GM13976 (cell line): ENCODE measurements around the gene CDH10.

Source experiments
- DNase-seq: peaks from one replicate; pipeline ENCODE4 v3.0.0; 2012; ENCODE audit warnings: low spot score
- in situ Hi-C: fragments of 300-500 bp; cut with MboI; formaldehyde crosslinking; loops from one replicate; pipeline ENCODE4 v1.12.0; 2022; ENCODE audit warnings: low sequenced_read_pairs, mixed read lengths, inconsistent platforms; ENCODE audit not compliant: unreplicated experiment
- TF ChIP-seq, protein P1 (sequence below): IDR thresholded peaks from 2 replicates; pipeline ENCODE4 v1.5.1; 2012; ENCODE audit warnings: borderline replicate concordance, mild to moderate bottlenecking; ENCODE audit not compliant: insufficient read depth; ENCODE audit errors: extremely low read depth, missing control alignments, control extremely low read depth

Gene CDH10

DNA sequence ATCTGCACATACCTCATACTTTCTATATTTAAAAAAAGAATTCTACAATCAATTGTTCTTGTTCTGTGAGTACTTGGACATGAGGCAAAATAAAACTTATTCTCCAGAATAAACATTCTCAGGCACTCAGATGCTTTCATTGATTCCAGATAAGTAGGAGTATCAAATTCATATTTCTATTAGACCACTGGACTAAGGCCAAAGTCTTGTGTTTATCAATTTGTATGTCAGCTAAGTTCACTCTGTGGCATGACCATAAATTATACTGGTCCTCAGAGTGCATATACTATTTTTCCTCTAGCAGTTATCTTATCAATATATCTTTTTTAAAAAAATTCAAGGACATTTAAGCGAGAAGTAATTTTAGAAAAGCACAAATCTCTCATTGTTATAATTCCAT is 28.2 kb downstream of the CDH10 start:
- TF ChIP-seq, protein P1, sequence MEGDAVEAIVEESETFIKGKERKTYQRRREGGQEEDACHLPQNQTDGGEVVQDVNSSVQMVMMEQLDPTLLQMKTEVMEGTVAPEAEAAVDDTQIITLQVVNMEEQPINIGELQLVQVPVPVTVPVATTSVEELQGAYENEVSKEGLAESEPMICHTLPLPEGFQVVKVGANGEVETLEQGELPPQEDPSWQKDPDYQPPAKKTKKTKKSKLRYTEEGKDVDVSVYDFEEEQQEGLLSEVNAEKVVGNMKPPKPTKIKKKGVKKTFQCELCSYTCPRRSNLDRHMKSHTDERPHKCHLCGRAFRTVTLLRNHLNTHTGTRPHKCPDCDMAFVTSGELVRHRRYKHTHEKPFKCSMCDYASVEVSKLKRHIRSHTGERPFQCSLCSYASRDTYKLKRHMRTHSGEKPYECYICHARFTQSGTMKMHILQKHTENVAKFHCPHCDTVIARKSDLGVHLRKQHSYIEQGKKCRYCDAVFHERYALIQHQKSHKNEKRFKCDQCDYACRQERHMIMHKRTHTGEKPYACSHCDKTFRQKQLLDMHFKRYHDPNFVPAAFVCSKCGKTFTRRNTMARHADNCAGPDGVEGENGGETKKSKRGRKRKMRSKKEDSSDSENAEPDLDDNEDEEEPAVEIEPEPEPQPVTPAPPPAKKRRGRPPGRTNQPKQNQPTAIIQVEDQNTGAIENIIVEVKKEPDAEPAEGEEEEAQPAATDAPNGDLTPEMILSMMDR, result no peak
- in situ Hi-C loops, result no loop called here
- DNase-seq, result no peak

DNA sequence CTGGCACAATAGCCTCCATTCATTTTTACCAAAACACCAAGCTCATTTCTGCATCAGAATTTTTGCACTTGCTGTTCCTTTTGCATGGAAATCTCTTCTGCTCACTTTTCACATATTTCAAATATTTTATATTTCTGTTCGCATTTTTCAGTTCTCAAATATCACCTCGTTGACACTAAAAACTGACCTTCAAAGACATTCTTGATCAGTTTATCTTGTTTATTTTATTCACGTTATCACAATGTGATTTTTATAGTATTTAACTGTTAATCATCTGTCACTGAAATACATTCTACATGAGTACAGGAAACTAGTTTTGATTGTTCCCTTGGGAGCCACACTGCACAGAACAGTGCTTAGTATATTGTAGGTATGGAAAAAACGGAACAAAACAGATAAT is 29.6 kb downstream of the CDH10 start:
- TF ChIP-seq, protein P1, result no peak
- in situ Hi-C loops, result no loop called here
- DNase-seq, result no peak

DNA sequence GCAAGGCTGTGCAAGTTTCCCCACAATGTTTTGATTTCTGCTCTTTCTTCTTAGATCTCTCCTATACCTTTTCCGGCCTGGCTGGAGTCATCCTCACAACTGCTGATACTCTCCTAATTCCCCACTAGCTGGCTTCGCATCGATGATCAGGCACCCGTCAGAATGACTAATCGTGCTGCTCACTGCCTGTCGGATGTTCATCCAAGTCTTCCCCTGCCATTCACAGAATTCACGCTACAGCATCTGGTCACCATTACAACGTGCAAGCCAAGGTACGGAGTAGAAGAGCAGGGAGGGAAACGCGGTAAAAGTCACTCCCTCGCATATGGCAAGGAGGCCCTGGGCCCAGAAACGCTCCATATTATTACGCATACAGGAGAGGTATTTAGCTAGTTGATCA is 35.1 kb downstream of the CDH10 start:
- TF ChIP-seq, protein P1, result no peak
- DNase-seq, result no peak

DNA sequence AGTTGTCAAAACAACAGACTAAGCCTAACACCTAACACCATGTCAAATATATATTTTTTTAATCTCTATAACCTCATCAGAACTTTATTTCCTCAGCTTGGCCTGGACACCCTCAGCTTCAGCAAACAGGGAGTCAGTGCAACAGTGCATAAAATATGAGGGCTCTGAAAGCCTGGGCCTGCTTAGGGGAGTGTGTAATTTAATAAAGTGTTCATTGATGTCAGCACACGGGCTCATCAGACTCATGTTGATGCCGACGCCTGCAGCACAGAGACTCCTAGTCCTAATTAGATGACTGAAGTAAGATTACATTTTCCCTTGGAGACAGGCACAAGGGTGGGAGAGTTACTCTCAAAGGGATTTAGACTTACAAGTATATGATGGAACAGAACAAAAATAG is 37.8 kb downstream of the CDH10 start:
- DNase-seq, result no peak
- in situ Hi-C loops, result no loop called here
- TF ChIP-seq, protein P1, result no peak

More for the DNA sequence above, 35.1 kb downstream of the CDH10 start:
- in situ Hi-C loops, result no loop called here

DNA sequence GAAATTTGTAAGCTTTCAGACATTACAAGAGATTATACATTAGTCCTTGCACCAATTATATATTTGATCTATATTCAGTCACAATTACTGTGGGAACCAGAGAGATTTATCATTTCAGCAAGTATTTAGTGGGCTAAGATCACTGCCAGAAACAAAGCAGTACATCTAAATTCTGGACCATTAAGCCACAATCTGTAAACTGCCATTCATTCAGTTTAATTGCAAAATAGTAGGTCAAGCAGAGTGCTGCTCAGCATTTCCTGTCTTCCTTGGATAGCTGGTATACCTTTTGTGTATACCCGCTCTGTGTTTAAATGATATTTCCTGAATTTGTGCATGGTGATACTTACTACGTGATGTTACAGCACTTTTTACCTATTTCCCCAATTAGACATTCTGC is 42.6 kb downstream of the CDH10 start:
- no peak for DNase-seq
- TF ChIP-seq, protein P1, result no peak
- in situ Hi-C loops, result no loop called here

DNA sequence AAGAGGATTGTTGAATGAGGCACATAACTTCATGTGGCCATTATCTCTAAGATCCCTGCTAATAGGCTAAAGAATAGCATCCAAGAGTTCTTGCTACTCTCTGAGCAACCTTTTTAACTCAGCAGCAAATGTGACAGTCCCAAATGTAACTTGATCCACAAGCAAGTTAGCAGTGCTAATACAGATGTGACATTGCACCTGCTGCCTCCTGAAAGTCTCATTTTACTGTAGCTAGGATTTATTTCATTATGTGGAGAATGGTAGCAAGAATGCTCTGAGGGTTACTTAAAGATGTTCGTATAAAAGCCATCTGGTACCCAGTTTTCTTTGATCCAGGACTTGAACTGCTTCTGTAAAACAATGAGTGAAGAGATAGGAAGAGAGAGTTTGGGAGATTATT is 45.8 kb downstream of the CDH10 start:
- TF ChIP-seq, protein P1, result no peak
- DNase-seq, result no peak
- in situ Hi-C loops, result no loop called here

DNA sequence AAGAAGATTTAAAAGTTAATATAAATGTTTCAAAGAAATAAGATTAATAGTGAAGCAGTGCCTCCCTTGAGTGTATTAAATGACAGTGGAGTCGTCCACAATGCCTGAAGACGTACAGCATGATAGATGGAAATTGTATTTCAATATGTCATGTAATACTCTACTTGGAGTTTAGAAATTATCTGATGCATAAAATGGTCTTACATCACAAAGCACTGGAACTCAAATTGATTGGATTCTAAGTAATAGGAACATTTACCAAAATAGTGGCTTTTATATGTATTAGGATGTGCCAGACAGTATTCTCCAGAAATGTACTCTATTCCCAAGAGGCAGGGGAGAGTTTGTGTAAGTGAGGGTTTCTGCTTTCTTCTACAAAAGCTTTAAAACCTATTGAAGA is 49.4 kb downstream of the CDH10 start:
- in situ Hi-C loops, result no loop called here
- TF ChIP-seq, protein P1, result no peak
- DNase-seq, result no peak
